ENCODE measurements around the gene SLC25A31. TPM values are rescaled to one million over a fixed set of nuclear protein-coding genes. Genes with fewer than 3 reads are reported as not detected.

Gene SLC25A31
- total RNA-seq, 1 donor from 2014 or later: not detected

- no peaks in the 10 kb centered on the region for H3K9me3 Mint-ChIP-seq
- no peaks in the 10 kb centered on the region for H3K36me3 Mint-ChIP-seq (ENCODE audit: low read depth)
- no peak for DNase-seq (ENCODE audit: low spot score)
- peaks cover 32% of the 10 kb centered on the region for H3K4me1 Mint-ChIP-seq (ENCODE audit: low read depth)
- peaks cover 68% of the 10 kb centered on the region for H3K27me3 Mint-ChIP-seq (ENCODE audit: insufficient read depth)
- peak overlapping the region; percentile 91 for H3K4me3 Mint-ChIP-seq
- no peak overlapping the region for H3K27ac Mint-ChIP-seq
- intact Hi-C loops (cut with micrococcal nuclease): loop anchor here (1.0 to 10.0 kb wide), 8 partner anchors 98 to 1313 kb away; partner anchors contain the start of genes ABHD18, C4orf33, LARP1B and MFSD8
Observed at GRCh38 chr4:127782025-127782274, 51.8 kb downstream of the SLC25A31 start.

GRCh38 chr4:127782275-127783025 is 52.2 kb downstream of the SLC25A31 start, which contains the start of gene HSPA4L:
Gene HSPA4L (plus strand): TSS chr4:127782322. CDS start chr4:127782551, 229 bp downstream.
- peak; percentile 64 for DNase-seq (ENCODE audit: low spot score)
- no peaks in the 10 kb centered on the region for H3K36me3 Mint-ChIP-seq (ENCODE audit: low read depth)
- intact Hi-C loops (cut with micrococcal nuclease): loop anchor here (1.0 to 10.0 kb wide), 8 partner anchors 98 to 1312 kb away; partner anchors contain the start of genes ABHD18, C4orf33, LARP1B and MFSD8
- peak within 1 kb of the TSS; percentile 97 for H3K27ac Mint-ChIP-seq
- H3K4me3 Mint-ChIP-seq: peak within 1 kb of the TSS; percentile 91
- H3K4me1 Mint-ChIP-seq (ENCODE audit: low read depth): peaks cover 32% of the 10 kb centered on the region
- H3K27me3 Mint-ChIP-seq (ENCODE audit: insufficient read depth): peaks cover 65% of the 10 kb centered on the region
- H3K9me3 Mint-ChIP-seq: no peaks in the 10 kb centered on the region

- Mint-ChIP-seq H3K36me3 (ENCODE audit: low read depth) (no peaks in the 10 kb centered on the region), H3K4me1 (ENCODE audit: low read depth) (peaks cover 32% of the 10 kb centered on the region), H3K4me3 (peak overlapping the region; percentile 91), H3K9me3 (no peaks in the 10 kb centered on the region), H3K27me3 (ENCODE audit: insufficient read depth) (peaks cover 58% of the 10 kb centered on the region), H3K27ac (peak overlapping the region; percentile 97)
- intact Hi-C loops (cut with micrococcal nuclease): loop anchor here (2.0 to 10.0 kb wide), 6 partner anchors 161 to 1312 kb away; partner anchors contain the start of genes C4orf33, LARP1B, PGRMC2 and SCLT1
- DNase-seq (ENCODE audit: low spot score): no peak
Observed at GRCh38 chr4:127783026-127783769, 53.0 kb downstream of the SLC25A31 start.

GRCh38 chr4:127783955-127784770 is 54.0 kb downstream of the SLC25A31 start:
- no peak for DNase-seq (ENCODE audit: low spot score)
- peaks cover 32% of the 10 kb centered on the region for H3K4me1 Mint-ChIP-seq (ENCODE audit: low read depth)
- H3K27ac Mint-ChIP-seq: no peak overlapping the region
- peaks cover 57% of the 10 kb centered on the region for H3K27me3 Mint-ChIP-seq (ENCODE audit: insufficient read depth)
- H3K9me3 Mint-ChIP-seq: no peaks in the 10 kb centered on the region
- intact Hi-C loops (cut with micrococcal nuclease): loop anchor here (2.0 to 10.0 kb wide), 6 partner anchors 162 to 1311 kb away; partner anchors contain the start of genes C4orf33, LARP1B, PGRMC2 and SCLT1
- H3K36me3 Mint-ChIP-seq (ENCODE audit: low read depth): no peaks in the 10 kb centered on the region
- H3K4me3 Mint-ChIP-seq: no peak overlapping the region

GRCh38 chr4:127788517-127788916 is 58.3 kb downstream of the SLC25A31 start:
- no peaks in the 10 kb centered on the region for H3K9me3 Mint-ChIP-seq
- H3K36me3 Mint-ChIP-seq (ENCODE audit: low read depth): no peaks in the 10 kb centered on the region
- no peak overlapping the region for H3K27ac Mint-ChIP-seq
- peaks cover 43% of the 10 kb centered on the region for H3K27me3 Mint-ChIP-seq (ENCODE audit: insufficient read depth)
- intact Hi-C loops (cut with micrococcal nuclease): loop anchor here (10.0 kb wide), 2 partner anchors 386 to 1306 kb away; partner anchors contain the start of genes C4orf33 and SCLT1
- H3K4me3 Mint-ChIP-seq: no peak overlapping the region
- H3K4me1 Mint-ChIP-seq (ENCODE audit: low read depth): peaks cover 11% of the 10 kb centered on the region
- no peak for DNase-seq (ENCODE audit: low spot score)

- intact Hi-C loops (cut with micrococcal nuclease): no loop called here
- no peak overlapping the region for H3K4me3 Mint-ChIP-seq
- no peak overlapping the region for H3K27ac Mint-ChIP-seq
- no peaks in the 10 kb centered on the region for H3K4me1 Mint-ChIP-seq (ENCODE audit: low read depth)
- no peak for DNase-seq (ENCODE audit: low spot score)
- peaks cover 35% of the 10 kb centered on the region for H3K27me3 Mint-ChIP-seq (ENCODE audit: insufficient read depth)
- no peaks in the 10 kb centered on the region for H3K9me3 Mint-ChIP-seq
- no peaks in the 10 kb centered on the region for H3K36me3 Mint-ChIP-seq (ENCODE audit: low read depth)
Observed at GRCh38 chr4:127791391-127791790, 61.2 kb downstream of the SLC25A31 start.

GRCh38 chr4:127793528-127793927 is 63.3 kb downstream of the SLC25A31 start:
- no peaks in the 10 kb centered on the region for H3K4me1 Mint-ChIP-seq (ENCODE audit: low read depth)
- no peak overlapping the region for H3K27ac Mint-ChIP-seq
- no peak for DNase-seq (ENCODE audit: low spot score)
- no peak overlapping the region for H3K4me3 Mint-ChIP-seq
- H3K36me3 Mint-ChIP-seq (ENCODE audit: low read depth): no peaks in the 10 kb centered on the region
- H3K9me3 Mint-ChIP-seq: no peaks in the 10 kb centered on the region
- intact Hi-C loops (cut with micrococcal nuclease): no loop called here
- H3K27me3 Mint-ChIP-seq (ENCODE audit: insufficient read depth): peaks cover 34% of the 10 kb centered on the region

GRCh38 chr4:127799711-127800110 is 69.5 kb downstream of the SLC25A31 start:
- Mint-ChIP-seq H3K36me3 (ENCODE audit: low read depth) (no peaks in the 10 kb centered on the region), H3K27me3 (ENCODE audit: insufficient read depth) (peaks cover 11% of the 10 kb centered on the region)

GRCh38 chr4:127809173-127809800 is 79.1 kb downstream of the SLC25A31 start:
- Mint-ChIP-seq H3K27me3 (ENCODE audit: insufficient read depth) (no peaks in the 10 kb centered on the region), H3K27ac (no peak overlapping the region), H3K4me3 (no peak overlapping the region), H3K4me1 (ENCODE audit: low read depth) (no peaks in the 10 kb centered on the region), H3K9me3 (no peaks in the 10 kb centered on the region), H3K36me3 (ENCODE audit: low read depth) (no peaks in the 10 kb centered on the region)
- no peak for DNase-seq (ENCODE audit: low spot score)
- intact Hi-C loops (cut with micrococcal nuclease): no loop called here

More at GRCh38 chr4:127799711-127800110, 69.5 kb downstream of the SLC25A31 start:
- H3K27ac Mint-ChIP-seq: no peak overlapping the region
- no peaks in the 10 kb centered on the region for H3K9me3 Mint-ChIP-seq
- no peak for DNase-seq (ENCODE audit: low spot score)
- intact Hi-C loops (cut with micrococcal nuclease): no loop called here
- H3K4me1 Mint-ChIP-seq (ENCODE audit: low read depth): no peaks in the 10 kb centered on the region
- H3K4me3 Mint-ChIP-seq: no peak overlapping the region

GRCh38 chr4:127810551-127810950 is 80.4 kb downstream of the SLC25A31 start:
- Mint-ChIP-seq H3K27me3 (ENCODE audit: insufficient read depth) (no peaks in the 10 kb centered on the region), H3K9me3 (no peaks in the 10 kb centered on the region), H3K27ac (no peak overlapping the region), H3K36me3 (ENCODE audit: low read depth) (no peaks in the 10 kb centered on the region), H3K4me3 (no peak overlapping the region), H3K4me1 (ENCODE audit: low read depth) (no peaks in the 10 kb centered on the region)
- intact Hi-C loops (cut with micrococcal nuclease): no loop called here
- no peak for DNase-seq (ENCODE audit: low spot score)

GRCh38 chr4:127822430-127822829 is 92.2 kb downstream of the SLC25A31 start:
- Mint-ChIP-seq H3K27me3 (ENCODE audit: insufficient read depth) (no peaks in the 10 kb centered on the region), H3K4me3 (no peak overlapping the region), H3K4me1 (ENCODE audit: low read depth) (no peaks in the 10 kb centered on the region), H3K27ac (no peak overlapping the region), H3K36me3 (ENCODE audit: low read depth) (no peaks in the 10 kb centered on the region), H3K9me3 (no peaks in the 10 kb centered on the region)
- DNase-seq (ENCODE audit: low spot score): no peak
- intact Hi-C loops (cut with micrococcal nuclease): no loop called here
